ENCODE results near the gene AKAP12.

Gene AKAP12

GRCh38 chr6:151387175-151387970, 147.6 kb downstream of the AKAP12 start:
- DNase-seq: no peak

DNA sequence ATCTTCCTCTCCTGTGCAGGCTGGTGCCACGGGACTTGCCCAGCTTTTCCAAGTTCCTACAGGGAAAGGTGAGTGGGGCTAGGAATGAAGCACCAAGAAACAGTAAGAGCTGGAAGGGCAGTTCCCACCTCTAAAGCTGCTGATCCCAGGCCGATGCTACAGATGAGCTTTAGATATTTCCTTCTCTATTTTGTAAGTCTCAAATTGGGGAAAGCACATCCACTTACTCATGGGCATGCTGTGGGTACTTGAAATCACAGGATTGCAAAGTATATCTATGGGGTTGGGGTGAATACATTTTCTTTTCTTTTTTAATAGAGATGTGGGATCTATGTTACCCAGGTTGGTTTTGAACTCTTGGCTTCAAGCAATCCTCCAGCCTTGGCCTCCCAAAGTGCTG, 148.5 kb downstream of the AKAP12 start:
- no peak for DNase-seq

GRCh38 chr6:151388997-151389617, 149.3 kb downstream of the AKAP12 start:
- DNase-seq: peak; percentile 61

DNA sequence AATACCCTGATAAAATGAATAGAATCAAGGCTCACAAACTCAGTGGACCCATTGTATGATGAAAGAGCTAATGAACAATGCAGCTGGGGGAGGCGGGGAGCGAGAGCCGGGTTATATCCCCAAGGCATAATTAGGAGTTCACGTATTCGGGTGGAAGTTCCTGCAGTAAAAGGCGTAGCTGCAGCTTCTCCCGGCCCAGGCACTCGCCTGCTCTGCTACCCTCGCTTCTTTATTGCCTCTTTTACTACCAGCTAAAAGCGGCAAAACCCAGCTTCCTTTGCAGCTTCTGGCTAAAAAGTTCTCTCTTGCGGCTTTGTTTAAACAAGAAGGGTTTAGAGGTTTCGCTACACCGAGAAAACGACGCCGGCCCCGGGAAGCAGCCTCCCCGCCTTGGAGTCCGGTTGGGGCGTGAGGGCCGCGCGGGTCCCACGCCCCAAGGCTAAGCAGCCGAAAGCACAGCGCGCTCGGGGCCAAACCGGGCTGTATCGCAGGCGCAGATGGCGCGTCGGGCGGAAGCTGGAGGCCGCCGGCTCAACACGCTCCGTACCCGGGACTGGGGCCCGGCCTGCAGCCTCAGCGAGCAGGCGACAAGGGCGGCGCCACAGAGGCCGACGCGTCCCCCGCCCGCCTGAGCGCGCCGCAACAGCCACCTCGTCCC, 150.0 kb downstream of the AKAP12 start:
- peak; percentile 62 for DNase-seq

DNA sequence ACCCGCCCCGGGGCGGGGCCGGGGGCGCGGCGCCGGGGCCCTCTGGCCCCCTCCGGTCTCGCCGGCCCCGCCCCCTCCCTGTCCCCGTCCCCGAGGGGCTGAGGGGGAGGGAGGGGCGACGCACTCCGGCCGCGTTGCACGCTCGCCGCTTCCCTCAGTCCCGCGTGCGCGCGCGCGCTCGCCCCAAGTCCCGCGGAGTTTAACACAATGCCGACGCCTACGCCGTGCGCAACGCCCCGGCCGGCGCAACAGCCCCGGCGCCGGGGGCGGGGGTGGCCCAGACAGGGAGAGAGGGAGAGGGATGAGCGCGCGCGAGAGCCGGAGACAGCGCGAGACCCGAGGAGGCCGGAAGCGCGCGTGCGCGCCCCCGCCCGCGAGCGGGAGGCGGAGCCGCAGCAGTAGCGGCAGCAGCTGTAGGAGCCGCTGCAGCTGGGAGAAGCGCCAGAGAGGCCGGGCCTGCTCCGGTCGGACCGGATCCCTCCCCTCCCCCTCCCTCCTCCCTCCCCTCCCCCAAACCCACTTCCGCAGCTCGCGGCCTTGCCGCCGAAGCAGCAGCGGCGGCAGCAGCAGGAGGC, 150.6 kb downstream of the AKAP12 start:
- peak; percentile 98 for DNase-seq

DNA sequence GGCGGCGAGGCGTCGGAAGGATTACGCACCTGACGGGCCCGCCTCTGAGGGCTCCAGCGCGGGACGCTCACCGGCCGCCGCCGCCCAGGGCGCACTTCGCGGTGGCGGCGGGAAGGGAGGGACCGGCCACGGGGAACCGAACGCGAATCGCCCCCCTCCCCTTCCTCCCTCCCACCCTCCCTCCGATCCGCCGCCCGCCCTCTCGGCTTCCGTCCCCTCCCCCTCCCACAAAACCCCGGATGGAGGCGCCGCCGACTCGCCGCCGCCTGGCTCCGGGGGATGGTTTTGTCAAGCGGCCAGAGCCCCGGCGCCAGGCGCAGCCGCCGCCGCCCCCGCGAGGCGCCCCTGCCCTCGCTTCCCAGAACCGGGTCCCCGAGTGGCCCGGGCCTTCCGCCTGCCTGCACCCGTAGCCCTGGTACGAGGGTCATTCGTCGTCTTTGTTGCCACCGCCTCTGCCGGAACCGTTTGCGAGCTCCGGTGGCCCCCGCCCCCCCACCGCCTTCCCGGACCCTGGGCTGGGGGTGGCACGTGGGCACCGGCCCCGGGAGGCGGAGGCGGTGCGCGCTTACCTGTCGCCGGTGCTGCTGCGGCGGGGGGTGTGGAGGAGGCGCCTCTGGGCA, 151.2 kb downstream of the AKAP12 start:
- no peak for DNase-seq

- peak; percentile 68 for DNase-seq
Observed at GRCh38 chr6:151391471-151392413, 152.0 kb downstream of the AKAP12 start, which contains the start of gene ZBTB2. TSS of gene ZBTB2 (minus strand) at chr6:151391559. CDS start at chr6:151373637, 17,922 bp downstream.

- no peak for DNase-seq
Observed at GRCh38 chr6:151392427-151392826, 152.7 kb downstream of the AKAP12 start.

GRCh38 chr6:151393410-151393809, 153.6 kb downstream of the AKAP12 start:
- DNase-seq: no peak

GRCh38 chr6:151399679-151400078, 159.9 kb downstream of the AKAP12 start:
- no peak for DNase-seq

DNA sequence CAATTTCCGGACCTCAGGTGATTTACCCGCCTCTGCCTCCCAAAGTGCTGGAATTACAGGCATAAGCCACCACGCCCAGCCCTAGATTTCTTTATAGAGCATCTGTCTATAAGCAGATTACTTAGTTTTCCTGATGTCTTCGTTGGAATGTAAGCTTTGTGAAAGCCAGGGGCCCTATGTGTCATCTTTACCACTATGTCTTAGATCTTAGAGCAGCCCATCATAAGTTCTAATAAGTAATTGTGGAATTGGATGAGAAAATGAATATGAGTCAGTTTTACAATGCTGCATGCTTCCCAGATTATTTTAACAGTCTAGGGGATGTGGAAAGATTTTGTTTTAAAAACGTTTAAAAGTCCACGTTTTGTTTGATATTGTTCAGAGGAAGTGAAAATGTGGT, 160.7 kb downstream of the AKAP12 start:
- DNase-seq: no peak

- no peak for DNase-seq
Observed at GRCh38 chr6:151402228-151402627, 162.5 kb downstream of the AKAP12 start.

GRCh38 chr6:151403919-151404308, 164.1 kb downstream of the AKAP12 start:
- no peak for DNase-seq

Data from hematopoietic multipotent progenitor cell treated with erythropoietin and hydrocortisone succinate and interleukin-3 and kit ligand, for 8 days (in vitro differentiated cells).